HepG2 (cell line): Measurements from ENCODE around the gene PRXL2B. TPM values are rescaled to one million over a fixed set of nuclear protein-coding genes. Genes with fewer than 3 reads are reported as not detected.

Source experiments
- ATF1 ChIP-seq: IDR thresholded peaks from 2 replicates; pipeline ENCODE4 v1.6.1; 2016; ENCODE audit warnings: mild to moderate bottlenecking, control low read depth
- CHD4 ChIP-seq: fragments of 200-600 bp; sonication (generic); IDR thresholded peaks from 2 replicates; pipeline ENCODE4 v1.7.0; 2017; ENCODE audit warnings: mild to moderate bottlenecking, low read length, borderline replicate concordance
- HDAC6 ChIP-seq: fragments of 200-600 bp; sonication (generic); IDR thresholded peaks from 2 replicates; pipeline ENCODE4 v1.7.0; 2017; ENCODE audit warnings: mild to moderate bottlenecking, antibody characterized with exemption, low read length, low read depth
- HES4 ChIP-seq: sonication (generic); formaldehyde crosslinking; IDR thresholded peaks from 2 replicates; pipeline ENCODE4 v1.9.0; 2021; ENCODE audit warnings: mild to moderate bottlenecking, missing genetic modification reagents, borderline replicate concordance
- KDM6A ChIP-seq: IDR thresholded peaks from 2 replicates; pipeline ENCODE4 v1.6.1; 2016; ENCODE audit warnings: low read depth
- MAFK ChIP-seq, 2 experiments: IDR thresholded peaks in 1 of 2; conservative IDR thresholded peaks in 1 of 2; 2 replicates each; pipeline ENCODE4 v1.6.1; 2011; ENCODE audit warnings: improper control_type of control experiment in 2 of 2, low read length in 2 of 2
- RFXAP ChIP-seq: sonication (generic); formaldehyde crosslinking; IDR thresholded peaks from 2 replicates; pipeline ENCODE4 v1.4.0; 2020; ENCODE audit warnings: missing genetic modification reagents, borderline replicate concordance
- SP5 ChIP-seq: IDR thresholded peaks from 2 replicates; pipeline ENCODE4 v1.6.1; 2016; ENCODE audit warnings: low read depth, borderline replicate concordance
- ZNF350 ChIP-seq: sonication (generic); formaldehyde crosslinking; IDR thresholded peaks from 2 replicates; pipeline ENCODE4 v1.4.0; 2020; ENCODE audit warnings: mild to moderate bottlenecking, low read depth, missing genetic modification reagents, borderline replicate concordance
- ZNF563 ChIP-seq: sonication (generic); formaldehyde crosslinking; IDR thresholded peaks from 2 replicates; pipeline ENCODE4 v1.8.0; 2022; ENCODE audit warnings: mild to moderate bottlenecking, moderate library complexity, missing genetic modification reagents
- ZNF615 ChIP-seq: sonication (generic); formaldehyde crosslinking; IDR thresholded peaks from 2 replicates; pipeline ENCODE4 v1.5.0; 2020; ENCODE audit warnings: mild to moderate bottlenecking, missing genetic modification reagents, borderline replicate concordance
- ZNF776 ChIP-seq: sonication (generic); formaldehyde crosslinking; IDR thresholded peaks from 2 replicates; pipeline ENCODE4 v1.4.0; 2020; ENCODE audit warnings: mild to moderate bottlenecking, missing genetic modification reagents
- polyA plus RNA-seq, 8 experiments: library from polyadenylated mRNA; depleted of rRNA in 3 of 8; stranded (reverse) in 7 of 8; unstranded in 1 of 8; fragments of >200 nt; fragmentation: Illumina TruSeq in 4 of 8; extraction: Trizol in 4 of 8; gene quantifications; 2 replicates each; pipeline versions ENCODE4 v1.2.1 to v1.2.3, GENCODE V29; 2011 to 2016; ENCODE audit warnings: low read depth in 4 of 8, missing spikeins in 1 of 8, mixed read lengths in 1 of 8; ENCODE audit not compliant: insufficient read depth in 1 of 8
- total RNA-seq, 5 experiments: library from RNA; depleted of rRNA; stranded (reverse); fragments of >200 nt; fragmentation: Illumina TruSeq; extraction: Trizol; gene quantifications; 2 replicates each; pipeline ENCODE4 v1.2.3, GENCODE V29; 2016; ENCODE audit warnings: low read depth in 1 of 5
- TF ChIP-seq, protein P1 (sequence below): sonication (generic); formaldehyde crosslinking; IDR thresholded peaks from one replicate; pipeline ENCODE4 v1.5.1; 2020; ENCODE audit warnings: mild to moderate bottlenecking, missing genetic modification reagents; ENCODE audit errors: not compliant biosample characterization
- TF ChIP-seq, protein P2 (sequence below): sonication (generic); formaldehyde crosslinking; IDR thresholded peaks from 2 replicates; pipeline ENCODE4 v1.4.0; 2020; ENCODE audit warnings: mild to moderate bottlenecking, missing genetic modification reagents, borderline replicate concordance
- TF ChIP-seq, protein P3 (sequence below): sonication (generic); formaldehyde crosslinking; conservative IDR thresholded peaks from 2 replicates; pipeline ENCODE4 v1.4.0; 2020; ENCODE audit warnings: mild to moderate bottlenecking, missing genetic modification reagents, moderate library complexity

The PRXL2B gene
- total and polyA plus RNA-seq, 2 of the 13 experiments (the other 11 are each of a cell fraction or from before 2014, with no cell fraction given): 16.8 to 22.1 TPM

DNA sequence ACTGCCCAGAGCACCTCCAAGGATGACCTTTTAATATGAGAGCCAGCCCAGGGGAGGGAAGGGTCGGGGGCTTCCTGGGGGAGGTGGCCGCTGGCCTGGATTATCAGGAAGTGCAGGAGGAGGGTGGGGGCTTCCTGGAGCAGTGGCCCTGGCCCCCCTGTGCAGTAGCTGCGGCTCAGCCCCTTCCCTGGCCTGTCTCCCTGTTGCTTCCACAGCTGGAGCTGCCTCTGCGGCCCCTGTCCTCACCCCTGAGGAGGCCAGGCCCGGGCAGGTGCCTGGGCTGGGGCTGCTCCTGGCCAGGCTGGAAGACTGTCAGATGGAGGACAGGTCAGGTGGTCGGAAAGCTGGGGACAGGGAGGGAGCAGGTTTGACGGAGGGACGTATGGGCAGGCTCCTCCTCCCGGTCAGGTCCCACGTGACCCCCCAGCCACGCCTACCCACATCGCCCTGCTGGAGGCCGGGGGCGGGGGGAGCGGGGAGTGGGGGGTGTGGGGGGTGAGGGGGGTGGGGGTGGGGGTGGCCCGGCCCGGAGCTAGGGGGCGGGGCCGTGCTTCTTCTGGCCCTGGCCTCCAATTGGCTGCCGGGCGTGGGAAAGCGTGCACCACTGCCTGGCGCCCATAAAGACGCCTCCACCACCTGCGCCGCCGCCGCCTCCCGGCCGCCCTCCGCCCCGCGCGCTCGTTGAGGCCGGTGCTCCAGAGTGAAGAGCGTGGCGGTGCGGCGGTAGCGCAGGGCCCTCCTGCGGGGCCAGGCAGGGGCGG lies 40.6 kb upstream of the PRXL2B start (continued):
- TF ChIP-seq, protein P1, sequence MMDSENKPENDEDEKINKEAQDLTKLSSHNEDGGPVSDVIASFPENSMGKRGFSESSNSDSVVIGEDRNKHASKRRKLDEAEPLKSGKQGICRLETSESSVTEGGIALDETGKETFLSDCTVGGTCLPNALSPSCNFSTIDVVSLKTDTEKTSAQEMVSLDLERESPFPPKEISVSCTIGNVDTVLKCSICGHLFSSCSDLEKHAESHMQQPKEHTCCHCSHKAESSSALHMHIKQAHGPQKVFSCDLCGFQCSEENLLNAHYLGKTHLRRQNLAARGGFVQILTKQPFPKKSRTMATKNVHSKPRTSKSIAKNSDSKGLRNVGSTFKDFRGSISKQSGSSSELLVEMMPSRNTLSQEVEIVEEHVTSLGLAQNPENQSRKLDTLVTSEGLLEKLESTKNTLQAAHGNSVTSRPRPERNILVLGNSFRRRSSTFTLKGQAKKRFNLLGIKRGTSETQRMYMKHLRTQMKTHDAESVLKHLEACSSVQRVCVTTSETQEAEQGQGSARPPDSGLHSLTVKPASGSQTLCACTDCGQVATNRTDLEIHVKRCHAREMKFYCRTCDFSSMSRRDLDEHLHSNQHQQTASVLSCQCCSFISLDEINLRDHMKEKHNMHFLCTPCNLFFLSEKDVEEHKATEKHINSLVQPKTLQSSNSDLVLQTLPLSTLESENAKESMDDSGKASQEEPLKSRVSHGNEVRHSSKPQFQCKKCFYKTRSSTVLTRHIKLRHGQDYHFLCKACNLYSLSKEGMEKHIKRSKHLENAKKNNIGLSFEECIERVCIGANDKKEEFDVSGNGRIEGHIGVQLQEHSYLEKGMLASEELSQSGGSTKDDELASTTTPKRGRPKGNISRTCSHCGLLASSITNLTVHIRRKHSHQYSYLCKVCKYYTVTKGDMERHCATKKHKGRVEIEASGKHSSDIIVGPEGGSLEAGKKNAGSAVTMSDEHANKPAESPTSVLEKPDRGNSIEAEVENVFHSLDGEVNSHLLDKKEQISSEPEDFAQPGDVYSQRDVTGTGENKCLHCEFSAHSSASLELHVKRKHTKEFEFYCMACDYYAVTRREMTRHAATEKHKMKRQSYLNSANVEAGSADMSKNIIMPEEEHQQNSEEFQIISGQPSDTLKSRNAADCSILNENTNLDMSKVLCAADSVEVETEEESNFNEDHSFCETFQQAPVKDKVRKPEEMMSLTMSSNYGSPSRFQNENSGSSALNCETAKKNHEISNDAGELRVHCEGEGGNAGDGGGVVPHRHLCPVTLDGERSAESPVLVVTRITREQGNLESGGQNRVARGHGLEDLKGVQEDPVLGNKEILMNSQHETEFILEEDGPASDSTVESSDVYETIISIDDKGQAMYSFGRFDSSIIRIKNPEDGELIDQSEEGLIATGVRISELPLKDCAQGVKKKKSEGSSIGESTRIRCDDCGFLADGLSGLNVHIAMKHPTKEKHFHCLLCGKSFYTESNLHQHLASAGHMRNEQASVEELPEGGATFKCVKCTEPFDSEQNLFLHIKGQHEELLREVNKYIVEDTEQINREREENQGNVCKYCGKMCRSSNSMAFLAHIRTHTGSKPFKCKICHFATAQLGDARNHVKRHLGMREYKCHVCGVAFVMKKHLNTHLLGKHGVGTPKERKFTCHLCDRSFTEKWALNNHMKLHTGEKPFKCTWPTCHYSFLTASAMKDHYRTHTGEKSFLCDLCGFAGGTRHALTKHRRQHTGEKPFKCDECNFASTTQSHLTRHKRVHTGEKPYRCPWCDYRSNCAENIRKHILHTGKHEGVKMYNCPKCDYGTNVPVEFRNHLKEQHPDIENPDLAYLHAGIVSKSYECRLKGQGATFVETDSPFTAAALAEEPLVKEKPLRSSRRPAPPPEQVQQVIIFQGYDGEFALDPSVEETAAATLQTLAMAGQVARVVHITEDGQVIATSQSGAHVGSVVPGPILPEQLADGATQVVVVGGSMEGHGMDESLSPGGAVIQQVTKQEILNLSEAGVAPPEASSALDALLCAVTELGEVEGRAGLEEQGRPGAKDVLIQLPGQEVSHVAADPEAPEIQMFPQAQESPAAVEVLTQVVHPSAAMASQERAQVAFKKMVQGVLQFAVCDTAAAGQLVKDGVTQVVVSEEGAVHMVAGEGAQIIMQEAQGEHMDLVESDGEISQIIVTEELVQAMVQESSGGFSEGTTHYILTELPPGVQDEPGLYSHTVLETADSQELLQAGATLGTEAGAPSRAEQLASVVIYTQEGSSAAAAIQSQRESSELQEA (CRISPR knock-in tag): no peak
- TF ChIP-seq CHD4: no peak
- TF ChIP-seq, protein P2, sequence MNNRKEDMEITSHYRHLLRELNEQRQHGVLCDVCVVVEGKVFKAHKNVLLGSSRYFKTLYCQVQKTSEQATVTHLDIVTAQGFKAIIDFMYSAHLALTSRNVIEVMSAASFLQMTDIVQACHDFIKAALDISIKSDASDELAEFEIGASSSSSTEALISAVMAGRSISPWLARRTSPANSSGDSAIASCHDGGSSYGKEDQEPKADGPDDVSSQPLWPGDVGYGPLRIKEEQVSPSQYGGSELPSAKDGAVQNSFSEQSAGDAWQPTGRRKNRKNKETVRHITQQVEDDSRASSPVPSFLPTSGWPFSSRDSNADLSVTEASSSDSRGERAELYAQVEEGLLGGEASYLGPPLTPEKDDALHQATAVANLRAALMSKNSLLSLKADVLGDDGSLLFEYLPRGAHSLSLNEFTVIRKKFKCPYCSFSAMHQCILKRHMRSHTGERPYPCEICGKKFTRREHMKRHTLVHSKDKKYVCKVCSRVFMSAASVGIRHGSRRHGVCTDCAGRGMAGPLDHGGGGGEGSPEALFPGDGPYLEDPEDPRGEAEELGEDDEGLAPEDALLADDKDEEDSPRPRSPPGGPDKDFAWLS (CRISPR knock-in tag): no peak
- no peak for TF ChIP-seq ATF1
- no peak for TF ChIP-seq ZNF615 (CRISPR knock-in tag)
- no peak for TF ChIP-seq KDM6A (CRISPR knock-in tag)
- TF ChIP-seq, protein P3, sequence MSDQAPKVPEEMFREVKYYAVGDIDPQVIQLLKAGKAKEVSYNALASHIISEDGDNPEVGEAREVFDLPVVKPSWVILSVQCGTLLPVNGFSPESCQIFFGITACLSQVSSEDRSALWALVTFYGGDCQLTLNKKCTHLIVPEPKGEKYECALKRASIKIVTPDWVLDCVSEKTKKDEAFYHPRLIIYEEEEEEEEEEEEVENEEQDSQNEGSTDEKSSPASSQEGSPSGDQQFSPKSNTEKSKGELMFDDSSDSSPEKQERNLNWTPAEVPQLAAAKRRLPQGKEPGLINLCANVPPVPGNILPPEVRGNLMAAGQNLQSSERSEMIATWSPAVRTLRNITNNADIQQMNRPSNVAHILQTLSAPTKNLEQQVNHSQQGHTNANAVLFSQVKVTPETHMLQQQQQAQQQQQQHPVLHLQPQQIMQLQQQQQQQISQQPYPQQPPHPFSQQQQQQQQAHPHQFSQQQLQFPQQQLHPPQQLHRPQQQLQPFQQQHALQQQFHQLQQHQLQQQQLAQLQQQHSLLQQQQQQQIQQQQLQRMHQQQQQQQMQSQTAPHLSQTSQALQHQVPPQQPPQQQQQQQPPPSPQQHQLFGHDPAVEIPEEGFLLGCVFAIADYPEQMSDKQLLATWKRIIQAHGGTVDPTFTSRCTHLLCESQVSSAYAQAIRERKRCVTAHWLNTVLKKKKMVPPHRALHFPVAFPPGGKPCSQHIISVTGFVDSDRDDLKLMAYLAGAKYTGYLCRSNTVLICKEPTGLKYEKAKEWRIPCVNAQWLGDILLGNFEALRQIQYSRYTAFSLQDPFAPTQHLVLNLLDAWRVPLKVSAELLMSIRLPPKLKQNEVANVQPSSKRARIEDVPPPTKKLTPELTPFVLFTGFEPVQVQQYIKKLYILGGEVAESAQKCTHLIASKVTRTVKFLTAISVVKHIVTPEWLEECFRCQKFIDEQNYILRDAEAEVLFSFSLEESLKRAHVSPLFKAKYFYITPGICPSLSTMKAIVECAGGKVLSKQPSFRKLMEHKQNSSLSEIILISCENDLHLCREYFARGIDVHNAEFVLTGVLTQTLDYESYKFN: no peak
- TF ChIP-seq HES4 (CRISPR knock-in tag): peak; percentile 85; the same call in 1 of the 2 replicates
- TF ChIP-seq MAFK (conservative IDR thresholded peaks at IDR 0.05 in 1 of 2, IDR thresholded peaks at IDR 0.05 in 1 of 2; ENCODE audit: low read length in 2 of 2): no peak
- no peak for TF ChIP-seq HDAC6
- peak; percentile 83; the same call in 1 of the 2 replicates for TF ChIP-seq ZNF563 (CRISPR knock-in tag)
- TF ChIP-seq ZNF776: no peak
- TF ChIP-seq RFXAP (CRISPR knock-in tag): no peak
- TF ChIP-seq SP5 (CRISPR knock-in tag): no peak; the same call in 1 of the 2 replicates
- no peak for TF ChIP-seq ZNF350 (CRISPR knock-in tag)
